Kidney epithelial cell (primary cell): Measurements from ENCODE around the gene TRIM29. TPM values are rescaled to one million over a fixed set of nuclear protein-coding genes. Genes with fewer than 3 reads are reported as not detected.

Experiments
- DNase-seq: peaks from one replicate; pipeline ENCODE4 v3.0.0-alpha.2; 2010; ENCODE audit warnings: low read depth
- H3K27me3 ChIP-seq: 2 replicates; pipeline ENCODE4 v1.6.0; 2011; ENCODE audit warnings: low read length; ENCODE audit not compliant: control insufficient read depth, insufficient read depth
- H3K36me3 ChIP-seq: 2 replicates; pipeline ENCODE4 v1.5.1; 2011; ENCODE audit warnings: low read length; ENCODE audit not compliant: control insufficient read depth, insufficient read depth
- H3K4me3 ChIP-seq: 2 replicates; pipeline ENCODE4 v1.5.1; 2011; ENCODE audit warnings: low read depth, mild to moderate bottlenecking, control low read depth, low read length
- CTCF ChIP-seq: IDR thresholded peaks from 2 replicates; pipeline ENCODE4 v1.5.1; 2011; ENCODE audit warnings: mild to moderate bottlenecking, moderate library complexity, low read length, control low read depth, inconsistent platforms; ENCODE audit not compliant: insufficient read depth, poor library complexity, severe bottlenecking
- total RNA-seq: library from RNA; depleted of rRNA; stranded (reverse); fragments of >200 nt; gene quantifications from 2 replicates; pipeline ENCODE4 v1.2.3, GENCODE V29; 2015

TRIM29 gene
- total RNA-seq, 1 donor from 2014 or later, result 0.29 TPM

- Histone ChIP-seq H3K36me3 (no peaks in the 10 kb centered on the region), H3K4me3 (no peak overlapping the region), H3K27me3 (peaks cover 10% of the 10 kb centered on the region)
- no peak for TF ChIP-seq CTCF
- DNase-seq, result no peak
Measured at GRCh38 chr11:120117991-120118390, 19.9 kb downstream of the TRIM29 start.

GRCh38 chr11:120116966-120117365 is 20.9 kb downstream of the TRIM29 start:
- peaks cover 16% of the 10 kb centered on the region for H3K27me3 ChIP-seq
- no peaks in the 10 kb centered on the region for H3K36me3 ChIP-seq
- no peak for TF ChIP-seq CTCF
- no peak overlapping the region for H3K4me3 ChIP-seq
- no peak for DNase-seq

GRCh38 chr11:120115272-120116000 is 22.5 kb downstream of the TRIM29 start:
- Histone ChIP-seq H3K36me3 (no peaks in the 10 kb centered on the region), H3K27me3 (peaks cover 17% of the 10 kb centered on the region), H3K4me3 (no peak overlapping the region)
- no peak for DNase-seq
- TF ChIP-seq CTCF, result peak; percentile 20

- no peak for TF ChIP-seq CTCF
- peaks cover 24% of the 10 kb centered on the region for H3K27me3 ChIP-seq
- H3K4me3 ChIP-seq, result no peak overlapping the region
- H3K36me3 ChIP-seq, result no peaks in the 10 kb centered on the region
- DNase-seq, result no peak
Measured at GRCh38 chr11:120112174-120112796, 25.6 kb downstream of the TRIM29 start.

- no peak for DNase-seq
- peaks cover 31% of the 10 kb centered on the region for H3K27me3 ChIP-seq
- H3K4me3 ChIP-seq, result no peak overlapping the region
- TF ChIP-seq CTCF, result no peak
- H3K36me3 ChIP-seq, result no peaks in the 10 kb centered on the region
Measured at GRCh38 chr11:120109531-120109930, 28.4 kb downstream of the TRIM29 start.

- DNase-seq, result no peak
- TF ChIP-seq CTCF, result no peak
- Histone ChIP-seq H3K4me3 (no peak overlapping the region), H3K36me3 (no peaks in the 10 kb centered on the region), H3K27me3 (peaks cover 29% of the 10 kb centered on the region)
Measured at GRCh38 chr11:120108785-120109168, 29.1 kb downstream of the TRIM29 start.
